ENCODE measurements around the gene CMC2.

The CMC2 gene

GRCh38 chr16:80940069-80940856 lies 66.4 kb downstream of the CMC2 start (continued):
- TF ChIP-seq ZBTB7A (tag by site-specific recombination; IDR thresholded peaks at IDR 0.05; ENCODE audit: low read depth) (no peak), ZNF335 (tag by site-specific recombination; conservative IDR thresholded peaks at IDR 0.05) (no peak), ZBTB20 (tag by site-specific recombination; IDR thresholded peaks at IDR 0.05) (no peak), GFI1B (tag by site-specific recombination; IDR thresholded peaks at IDR 0.05) (0 out of 2 replicates have a peak, but pooled peaks have one; percentile 36), ZNF394 (tag by site-specific recombination; IDR thresholded peaks at IDR 0.05; ENCODE audit: borderline replicate concordance) (peak; percentile 96), ZNF623 (tag by site-specific recombination; IDR thresholded peaks at IDR 0.05) (peak; percentile 85), ZNF324 (tag by site-specific recombination; IDR thresholded peaks at IDR 0.05) (no peak), ZNF580 (tag by site-specific recombination; IDR thresholded peaks at IDR 0.05) (peak; percentile 61; the same call in 1 of the 2 replicates), RBAK (tag by site-specific recombination; IDR thresholded peaks at IDR 0.05) (peak; percentile 45; the same call in 1 of the 2 replicates), EGR2 (tag by site-specific recombination; IDR thresholded peaks at IDR 0.05; ENCODE audit: low read depth) (no peak), BCL6B (tag by site-specific recombination; IDR thresholded peaks at IDR 0.05) (no peak), ZNF426 (tag by site-specific recombination; IDR thresholded peaks at IDR 0.05) (peak; percentile 95), ZNF530 (tag by site-specific recombination; IDR thresholded peaks at IDR 0.05; ENCODE audit: low read depth) (peak; percentile 74; the same call in 1 of the 2 replicates), ZNF366 (tag by site-specific recombination; conservative IDR thresholded peaks at IDR 0.05) (no peak), ZNF169 (tag by site-specific recombination; IDR thresholded peaks at IDR 0.05) (no peak), ZNF473 (tag by site-specific recombination; IDR thresholded peaks at IDR 0.05) (no peak), ZNF433 (tag by site-specific recombination; IDR thresholded peaks at IDR 0.05; ENCODE audit: low read depth) (peak; percentile 85), ZNF416 (tag by site-specific recombination; IDR thresholded peaks at IDR 0.05) (no peak), ZNF629 (tag by site-specific recombination; IDR thresholded peaks at IDR 0.05) (peak; percentile 71), ZNF138 (tag by site-specific recombination; IDR thresholded peaks at IDR 0.05; ENCODE audit: borderline replicate concordance) (peak; percentile 96; the same call in 1 of the 2 replicates), ZNF140 (tag by site-specific recombination; IDR thresholded peaks at IDR 0.05) (peak; percentile 94), ZNF202 (tag by site-specific recombination; IDR thresholded peaks at IDR 0.05; ENCODE audit: borderline replicate concordance) (peak; percentile 84), ZNF791 (tag by site-specific recombination; IDR thresholded peaks at IDR 0.05) (peak; percentile 72; the same call in 1 of the 2 replicates), ZNF529 (tag by site-specific recombination; IDR thresholded peaks at IDR 0.05; ENCODE audit: insufficient replicate concordance) (peak; percentile 41), ZNF148 (tag by site-specific recombination; IDR thresholded peaks at IDR 0.05; ENCODE audit: borderline replicate concordance) (no peak), ZNF266 (tag by site-specific recombination; IDR thresholded peaks at IDR 0.05; ENCODE audit: low read depth) (peak; percentile 89), ZNF830 (tag by site-specific recombination; IDR thresholded peaks at IDR 0.05; ENCODE audit: low read depth) (no peak), ZBTB11 (tag by site-specific recombination; conservative IDR thresholded peaks at IDR 0.05; ENCODE audit: low read depth) (peak; percentile 88), ZNF558 (tag by site-specific recombination; IDR thresholded peaks at IDR 0.05) (peak; percentile 76; the same call in 1 of the 2 replicates), SP3 (tag by site-specific recombination; IDR thresholded peaks at IDR 0.05) (peak; percentile 30; the same call in 1 of the 2 replicates), ZNF2 (tag by site-specific recombination; IDR thresholded peaks at IDR 0.05) (no peak), SETDB1 (IDR thresholded peaks at IDR 0.05; ENCODE audit: insufficient read length, low read length) (no peak), ZNF785 (tag by site-specific recombination; IDR thresholded peaks at IDR 0.05) (no peak), REPIN1 (tag by site-specific recombination; IDR thresholded peaks at IDR 0.05; ENCODE audit: low read depth) (no peak)
